COR-L47 (cell line): Measurements from ENCODE around the gene LRRC45.

ENCODE experiments used
- DNase-seq: peaks from one replicate; lab custom pipeline; 2025; lab: John Stamatoyannopoulos, UW

The LRRC45 gene

DNA sequence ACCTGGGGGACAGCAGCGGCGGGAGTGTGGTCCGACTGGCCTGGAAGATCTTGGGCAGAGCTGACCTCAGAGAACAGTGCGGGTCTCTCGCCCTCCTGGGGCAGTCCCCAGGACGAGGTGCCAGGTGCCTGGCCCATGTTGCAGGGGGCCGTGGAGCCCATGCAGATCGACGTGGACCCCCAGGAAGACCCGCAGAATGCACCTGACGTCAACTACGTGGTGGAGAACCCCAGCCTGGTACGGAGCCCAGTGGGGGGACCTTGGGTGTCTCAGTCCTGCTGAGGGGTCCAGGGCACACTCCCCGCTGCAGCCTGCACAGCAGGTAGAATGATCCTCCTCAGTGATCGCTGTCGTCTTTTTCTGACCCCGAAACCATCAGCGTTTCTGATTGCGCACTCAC is 30.0 kb downstream of the LRRC45 start:
- no peak for DNase-seq

DNA sequence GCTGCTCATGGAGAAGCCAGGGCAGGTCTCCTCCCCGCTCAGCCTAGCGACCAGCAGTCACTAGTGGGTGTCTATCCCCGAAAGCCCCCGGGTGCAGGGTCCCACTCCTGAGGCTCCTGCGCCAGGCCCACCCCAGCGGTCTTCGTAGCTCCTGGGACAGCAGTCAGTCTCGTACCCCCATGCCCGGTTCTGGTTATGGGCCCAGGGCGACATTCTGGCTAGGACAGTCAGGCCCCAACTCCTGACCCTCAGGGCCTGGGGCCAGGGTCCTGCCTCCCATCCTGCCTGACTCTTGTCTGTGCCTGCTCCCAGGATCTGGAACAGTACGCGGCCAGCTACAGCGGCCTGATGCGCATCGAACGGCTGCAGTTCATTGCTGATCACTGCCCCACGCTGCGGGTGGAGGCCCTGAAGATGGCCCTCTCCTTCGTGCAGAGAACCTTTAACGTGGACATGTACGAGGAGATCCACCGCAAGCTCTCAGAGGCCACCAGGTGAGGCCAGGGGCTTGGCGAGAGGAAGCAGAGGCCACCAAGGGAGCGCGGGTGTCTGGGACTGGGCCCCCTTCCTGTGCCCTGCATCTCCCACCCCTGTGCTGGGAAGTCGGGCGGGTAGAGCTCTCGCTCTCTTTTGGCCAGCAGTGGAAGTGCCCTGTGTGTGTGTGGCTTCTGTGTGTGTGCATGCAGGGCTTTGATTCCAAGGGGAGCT is 30.6 kb downstream of the LRRC45 start:
- DNase-seq: no peak

DNA sequence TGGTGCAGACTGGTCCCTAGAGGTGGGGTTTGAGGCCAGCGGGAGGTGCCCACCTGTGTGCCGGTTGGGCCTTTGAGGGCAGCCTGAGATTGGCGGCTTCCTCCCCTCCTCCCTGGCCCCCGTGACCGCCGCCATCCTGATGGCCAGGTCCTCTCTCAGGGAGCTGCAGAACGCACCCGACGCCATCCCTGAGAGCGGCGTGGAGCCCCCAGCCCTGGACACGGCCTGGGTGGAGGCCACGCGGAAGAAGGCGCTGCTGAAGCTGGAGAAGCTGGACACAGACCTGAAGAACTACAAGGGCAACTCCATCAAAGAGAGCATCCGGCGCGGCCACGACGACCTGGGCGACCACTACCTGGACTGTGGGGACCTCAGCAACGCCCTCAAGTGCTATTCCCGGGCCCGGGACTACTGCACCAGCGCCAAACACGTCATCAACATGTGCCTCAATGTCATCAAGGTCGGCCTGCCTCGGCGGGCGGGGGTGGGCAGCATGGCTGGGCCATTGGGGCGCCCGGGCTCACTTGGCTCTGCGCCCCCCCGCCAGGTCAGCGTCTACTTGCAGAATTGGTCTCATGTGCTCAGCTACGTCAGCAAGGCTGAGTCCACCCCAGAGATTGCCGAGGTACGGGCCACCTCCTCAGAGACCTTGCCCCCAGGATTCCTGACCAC is 31.4 kb downstream of the LRRC45 start:
- no peak for DNase-seq

DNA sequence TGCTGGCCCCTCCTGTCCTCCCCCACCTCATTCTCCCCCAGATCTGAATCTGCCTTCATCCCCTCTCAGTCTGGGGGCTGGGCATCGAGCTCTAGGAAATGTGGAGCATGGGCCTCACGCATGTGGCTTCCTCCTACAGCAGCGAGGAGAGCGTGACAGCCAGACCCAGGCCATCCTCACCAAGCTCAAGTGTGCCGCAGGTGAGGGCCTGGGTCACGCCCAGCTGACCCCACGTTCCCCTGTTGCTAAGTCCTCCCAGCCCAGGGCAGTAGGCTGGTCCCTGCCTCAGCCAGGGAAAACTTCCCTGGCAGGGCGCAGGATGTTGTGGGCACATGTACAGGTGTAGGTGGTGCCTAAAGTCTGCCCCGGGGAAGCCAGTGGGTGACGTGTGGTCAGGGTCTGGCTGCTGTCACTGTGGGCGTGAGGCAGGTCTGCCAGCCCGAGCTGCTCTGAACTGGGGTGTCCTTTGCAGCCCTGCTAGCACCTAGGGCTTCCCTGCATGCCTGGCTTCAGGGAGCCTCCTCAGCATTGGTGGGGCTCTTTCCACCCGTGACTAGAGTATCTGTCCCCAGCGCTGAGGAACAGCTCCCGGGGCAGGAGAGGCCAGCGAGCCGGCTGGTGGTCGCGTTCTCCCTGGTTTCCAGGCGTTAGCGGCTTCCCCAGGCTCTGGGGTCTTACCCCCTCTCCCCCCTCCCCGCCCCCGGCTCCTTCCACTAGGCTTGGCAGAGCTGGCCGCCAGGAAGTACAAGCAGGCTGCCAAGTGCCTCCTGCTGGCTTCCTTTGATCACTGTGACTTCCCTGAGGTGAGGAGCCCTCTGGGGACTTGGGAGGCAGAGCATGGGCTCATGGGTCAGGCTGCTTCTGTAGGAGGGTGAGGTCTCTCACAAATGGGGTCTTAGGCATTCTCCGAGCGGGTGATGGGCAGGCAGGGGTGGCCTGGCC is 32.2 kb downstream of the LRRC45 start:
- no peak for DNase-seq

DNA sequence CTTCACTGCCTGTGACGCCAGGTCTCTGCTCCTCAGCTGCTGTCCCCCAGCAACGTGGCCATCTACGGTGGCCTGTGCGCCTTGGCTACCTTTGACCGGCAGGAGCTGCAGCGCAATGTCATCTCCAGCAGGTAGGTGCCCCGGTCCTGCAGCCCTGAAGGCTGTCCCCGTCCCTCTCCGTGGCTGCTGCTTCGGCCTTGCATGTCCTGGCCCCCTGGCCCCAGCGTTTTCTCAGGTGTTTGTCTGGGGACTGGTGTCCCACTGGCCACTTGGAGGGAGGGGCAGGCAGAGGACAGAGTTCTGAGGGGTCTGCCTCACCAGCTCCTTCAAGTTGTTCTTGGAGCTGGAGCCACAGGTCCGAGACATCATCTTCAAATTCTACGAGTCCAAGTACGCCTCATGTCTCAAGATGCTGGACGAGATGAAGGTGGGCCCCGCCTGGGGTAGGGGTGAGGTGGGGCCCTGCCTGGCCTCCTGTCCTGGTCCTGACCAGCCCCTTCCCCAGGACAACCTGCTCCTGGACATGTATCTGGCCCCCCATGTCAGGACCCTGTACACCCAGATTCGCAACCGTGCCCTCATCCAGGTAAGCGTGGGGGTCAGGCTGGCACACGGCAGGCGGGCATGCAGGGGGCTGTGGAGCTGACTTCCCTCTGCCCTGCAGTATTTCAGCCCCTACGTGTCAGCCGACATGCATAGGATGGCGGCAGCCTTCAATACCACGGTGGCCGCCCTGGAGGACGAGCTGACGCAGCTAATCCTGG is 33.0 kb downstream of the LRRC45 start:
- no peak for DNase-seq

DNA sequence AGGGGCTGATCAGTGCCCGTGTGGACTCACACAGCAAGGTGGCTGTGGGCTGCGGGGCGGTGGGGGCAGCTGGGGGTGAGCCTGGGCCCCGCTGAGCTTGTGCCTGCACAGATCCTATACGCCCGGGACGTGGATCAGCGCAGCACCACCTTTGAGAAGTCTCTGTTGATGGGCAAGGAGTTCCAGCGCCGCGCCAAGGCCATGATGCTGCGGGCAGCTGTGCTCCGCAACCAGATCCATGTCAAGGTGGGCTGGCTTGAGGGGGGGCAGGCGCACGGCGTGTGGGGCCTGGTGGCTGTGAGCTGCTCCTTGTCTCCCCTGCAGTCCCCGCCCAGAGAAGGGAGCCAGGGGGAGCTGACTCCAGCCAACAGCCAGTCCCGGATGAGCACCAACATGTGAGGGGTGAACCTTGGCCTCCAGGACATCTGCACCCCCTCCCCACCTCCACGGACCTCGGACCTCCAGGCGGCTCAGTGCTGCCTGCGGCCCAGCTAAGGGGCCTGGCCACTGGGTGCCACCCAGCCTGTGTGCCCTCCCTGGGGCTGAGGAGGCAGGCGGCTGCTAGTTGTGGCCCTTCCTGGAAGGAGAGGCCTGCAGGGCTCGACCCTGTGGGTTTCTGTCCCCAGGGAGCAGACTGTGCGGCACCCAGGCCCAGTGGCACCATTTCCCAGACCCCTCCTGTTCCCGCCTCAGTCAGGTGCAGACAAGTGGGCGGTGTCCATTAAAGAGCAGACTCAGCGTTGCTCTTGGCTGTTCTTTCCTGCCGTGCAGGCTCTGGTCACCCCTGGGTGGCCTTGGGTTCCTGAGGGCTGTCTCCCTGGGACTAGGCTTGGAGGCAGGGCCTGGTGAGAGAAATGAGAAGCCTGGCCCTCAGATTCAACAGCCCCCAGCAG is 33.9 kb downstream of the LRRC45 start:
- no peak for DNase-seq

DNA sequence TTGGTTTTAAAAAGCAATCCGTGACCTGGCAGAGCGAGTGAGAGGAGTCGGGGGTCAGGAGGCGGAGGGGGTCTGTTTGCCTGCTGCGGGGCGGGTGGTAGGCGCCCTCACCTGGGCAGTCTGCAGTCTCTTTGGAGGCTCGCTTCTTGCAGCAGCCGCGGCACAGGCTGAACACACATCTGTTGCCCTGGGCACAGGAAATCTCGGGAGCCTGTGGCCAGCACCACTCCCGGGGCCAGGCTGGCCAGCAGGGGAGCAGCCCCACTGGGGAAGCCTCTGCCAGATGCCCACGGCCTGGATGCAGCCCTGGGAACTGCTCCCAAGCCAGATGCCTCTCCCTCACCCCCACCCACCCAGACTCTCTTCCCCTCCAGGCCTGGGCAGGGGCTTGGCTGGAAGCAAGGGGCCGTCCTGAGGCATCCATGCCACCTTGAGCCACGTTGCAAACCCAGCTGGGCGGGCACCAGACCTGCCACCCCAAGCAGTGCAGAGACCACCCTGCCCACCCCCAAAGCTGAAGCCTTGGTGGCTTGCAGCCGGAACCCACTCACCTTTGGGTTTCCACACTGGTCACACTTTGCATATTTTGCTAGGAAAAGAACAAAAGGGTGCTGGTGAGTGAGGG is 35.2 kb downstream of the LRRC45 start:
- no peak for DNase-seq

DNA sequence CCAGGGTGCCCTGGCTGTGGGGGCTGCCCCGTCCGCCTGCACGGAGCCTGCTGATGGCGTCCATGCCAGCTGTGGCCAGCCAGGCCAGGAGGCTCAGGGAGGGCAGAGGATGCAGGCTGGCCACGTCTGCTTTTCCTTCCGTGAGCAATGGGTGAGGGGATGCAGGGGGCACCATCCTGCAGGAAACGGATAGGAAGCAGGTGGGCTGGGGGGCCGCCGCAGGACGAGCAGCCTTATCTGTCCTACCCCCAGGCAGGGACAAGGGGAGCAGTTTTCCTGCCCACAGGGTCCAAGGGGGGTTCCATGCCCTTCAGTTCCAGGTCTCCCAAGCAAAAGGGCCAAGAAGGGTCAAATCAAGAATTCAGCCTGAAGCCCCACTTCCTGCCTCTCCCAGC is 35.7 kb downstream of the LRRC45 start:
- DNase-seq: no peak

DNA sequence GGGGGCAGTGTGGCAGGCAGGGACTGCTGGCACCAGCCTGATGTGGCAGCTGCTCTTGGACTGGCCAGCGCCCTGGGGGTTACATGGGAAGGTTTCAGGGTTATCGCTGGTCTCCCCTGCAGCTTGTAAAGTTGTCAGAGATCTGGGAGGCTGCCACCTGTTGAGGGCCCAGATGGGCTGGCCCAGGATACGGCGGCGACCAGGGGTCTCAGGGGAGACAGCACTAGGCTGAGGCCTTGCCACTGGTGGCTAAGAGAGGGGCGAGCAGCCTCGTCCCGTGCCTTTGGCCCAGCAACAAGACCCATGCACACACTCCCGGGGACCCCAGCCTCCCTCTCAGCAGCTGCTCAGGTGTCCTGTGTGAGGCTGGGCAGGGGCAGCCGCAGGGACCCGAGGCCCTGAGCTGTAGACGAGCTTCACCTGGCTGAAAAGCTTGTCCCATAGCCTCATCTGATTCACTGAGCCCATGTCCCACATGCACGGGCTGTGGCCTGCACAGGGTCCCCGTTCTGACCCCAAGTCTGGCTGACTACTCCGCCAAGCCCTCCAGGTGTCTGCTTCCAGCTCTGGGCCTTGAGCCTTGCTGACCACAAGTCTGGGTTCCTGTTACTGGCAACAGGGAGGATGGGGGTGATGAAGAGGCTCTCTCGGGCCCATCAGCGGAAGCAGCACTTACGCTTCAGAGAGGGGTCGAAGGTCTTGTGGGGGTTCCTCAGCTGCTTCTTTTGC is 36.3 kb downstream of the LRRC45 start:
- DNase-seq: no peak

DNA sequence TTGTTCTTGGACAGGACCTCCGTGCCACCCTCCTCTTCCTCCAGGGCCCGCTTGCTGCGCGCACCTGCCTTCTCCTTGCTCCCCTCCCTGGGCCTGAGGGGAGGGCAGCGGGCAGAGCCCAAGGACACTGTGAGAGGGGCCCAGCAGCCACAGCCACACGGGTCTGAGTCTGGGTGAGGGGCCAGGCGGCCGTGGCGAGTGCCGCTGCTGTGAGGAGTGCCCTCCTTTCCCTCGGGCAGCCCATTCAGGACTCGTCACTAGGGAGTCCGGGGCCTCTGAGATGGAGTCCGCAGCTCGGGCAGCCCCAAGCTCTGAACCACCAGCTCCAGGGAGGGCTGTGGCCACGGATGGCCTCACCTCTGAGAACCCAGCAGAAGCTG is 36.9 kb downstream of the LRRC45 start:
- no peak for DNase-seq

DNA sequence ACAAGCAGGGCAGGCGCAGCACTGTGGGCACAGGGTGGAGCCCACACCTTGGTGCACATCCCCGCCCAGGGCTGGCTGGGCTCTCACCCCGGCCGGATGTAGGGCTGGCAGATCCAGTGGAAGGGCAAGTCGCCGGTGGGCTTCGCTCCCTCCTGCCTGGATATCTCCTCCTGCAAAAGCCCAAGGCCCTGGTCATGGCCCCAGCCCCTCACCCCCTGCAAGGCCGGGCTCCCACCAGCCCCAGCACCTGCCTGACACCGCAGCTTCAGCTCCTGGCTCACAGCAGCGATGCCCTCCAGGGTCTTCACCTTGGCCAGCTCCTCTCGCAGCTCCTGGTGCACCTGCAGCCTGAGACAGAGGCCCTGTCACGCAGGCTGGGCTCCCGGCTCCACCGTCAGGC is 37.5 kb downstream of the LRRC45 start:
- no peak for DNase-seq

DNA sequence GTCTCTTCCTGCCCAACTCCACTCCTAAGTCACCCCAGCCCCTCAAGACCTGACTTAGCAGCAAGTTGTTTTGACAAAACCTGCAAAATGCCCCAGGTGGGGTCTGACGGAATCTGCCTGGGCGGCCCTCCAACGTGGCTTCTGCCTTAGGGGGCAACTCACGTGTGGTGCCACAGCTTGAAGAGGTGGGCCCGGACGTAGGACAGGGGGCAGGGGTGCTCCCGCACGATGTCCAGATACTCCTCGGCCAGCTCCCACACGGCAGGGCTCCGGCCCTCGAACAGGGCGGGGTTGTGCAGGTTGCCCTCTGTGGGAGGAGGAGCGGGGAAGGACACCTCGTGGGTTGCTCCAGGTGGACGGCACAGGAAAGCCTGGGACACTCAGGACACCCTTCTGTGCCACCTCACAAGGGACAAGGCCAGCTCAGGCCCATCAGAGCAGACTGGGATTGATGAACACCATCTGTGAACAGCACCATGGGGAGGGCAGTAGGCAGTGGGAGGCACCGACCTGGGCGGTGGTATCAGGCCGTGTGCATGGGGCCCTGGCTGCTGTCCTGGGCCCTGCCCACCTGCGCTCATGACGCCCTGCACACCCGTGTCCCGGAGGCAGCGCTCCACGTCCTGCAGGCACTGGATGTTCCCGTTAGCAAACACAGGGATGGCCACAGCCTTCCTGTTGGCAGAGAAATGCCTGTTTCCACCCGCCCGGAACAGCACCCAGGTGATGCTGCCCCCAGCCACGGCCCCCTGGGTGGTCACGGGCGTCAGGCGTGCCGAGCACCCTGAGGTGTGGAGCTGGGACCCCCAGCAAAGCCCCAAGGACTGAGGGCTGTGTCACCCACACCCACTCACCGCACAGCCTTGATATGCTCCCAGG is 38.2 kb downstream of the LRRC45 start:
- DNase-seq: no peak

DNA sequence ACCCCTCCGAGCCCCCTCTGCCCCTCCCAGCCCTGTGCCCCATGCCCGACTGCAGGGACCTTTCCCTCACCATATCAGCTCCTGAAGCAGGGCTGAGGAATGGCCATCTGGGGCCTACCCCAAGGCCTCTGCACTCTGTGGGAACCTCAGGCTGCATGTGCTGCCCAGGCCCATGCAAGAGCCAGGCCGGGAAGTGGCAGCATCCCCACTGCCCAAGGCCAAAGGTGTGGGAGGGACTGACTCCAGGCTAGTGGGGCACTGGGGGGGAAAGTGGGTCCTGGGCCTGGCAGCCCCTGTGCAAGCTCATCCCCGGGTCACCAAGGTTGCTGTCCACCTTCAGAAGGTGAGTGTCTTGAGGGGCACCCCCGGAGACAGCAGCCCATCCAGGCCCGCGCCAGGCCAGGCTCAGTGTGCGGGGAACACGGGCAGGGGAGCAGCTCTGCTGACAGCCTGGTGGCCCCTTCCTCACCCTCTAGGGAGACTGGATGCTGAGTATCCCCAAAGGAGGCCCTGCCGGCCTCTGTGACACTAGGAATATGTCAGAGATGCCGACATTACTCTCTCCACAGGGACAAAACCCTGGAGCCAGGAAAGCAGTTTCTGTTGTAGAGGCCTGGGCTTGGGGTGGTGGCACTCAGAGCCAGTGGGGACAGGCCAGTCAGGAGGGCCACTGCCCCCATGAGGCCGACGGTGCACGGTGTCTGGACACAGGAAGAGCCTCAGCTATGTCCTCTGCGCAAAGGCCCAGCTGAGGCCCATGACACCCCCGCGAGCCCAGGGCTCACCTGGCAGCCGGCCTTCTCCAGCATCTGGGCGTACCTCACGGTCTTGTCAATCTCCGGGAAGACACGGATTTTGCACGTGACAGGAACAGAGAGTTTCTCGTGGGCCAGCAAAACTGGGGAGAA is 39.2 kb downstream of the LRRC45 start:
- no peak for DNase-seq

DNA sequence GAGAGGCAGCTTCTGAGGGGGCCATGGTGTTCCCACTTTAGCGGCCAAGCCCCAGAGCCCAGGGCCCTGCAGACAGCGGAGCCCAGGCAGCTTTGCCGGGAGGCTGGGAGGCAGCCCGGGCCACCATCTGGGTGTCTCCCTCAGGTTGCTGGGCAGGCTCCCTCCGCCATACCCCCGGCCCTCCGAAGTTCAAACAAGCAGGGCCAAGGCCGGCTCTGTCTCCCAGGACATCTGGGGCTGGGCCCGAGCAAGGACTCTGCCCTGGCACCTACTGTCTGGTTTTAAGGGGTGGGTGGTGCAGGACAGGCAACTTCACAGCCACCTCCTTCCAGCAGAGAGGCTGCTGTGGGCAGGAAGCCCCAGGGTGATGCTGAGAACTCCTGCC is 39.9 kb downstream of the LRRC45 start:
- DNase-seq: no peak

DNA sequence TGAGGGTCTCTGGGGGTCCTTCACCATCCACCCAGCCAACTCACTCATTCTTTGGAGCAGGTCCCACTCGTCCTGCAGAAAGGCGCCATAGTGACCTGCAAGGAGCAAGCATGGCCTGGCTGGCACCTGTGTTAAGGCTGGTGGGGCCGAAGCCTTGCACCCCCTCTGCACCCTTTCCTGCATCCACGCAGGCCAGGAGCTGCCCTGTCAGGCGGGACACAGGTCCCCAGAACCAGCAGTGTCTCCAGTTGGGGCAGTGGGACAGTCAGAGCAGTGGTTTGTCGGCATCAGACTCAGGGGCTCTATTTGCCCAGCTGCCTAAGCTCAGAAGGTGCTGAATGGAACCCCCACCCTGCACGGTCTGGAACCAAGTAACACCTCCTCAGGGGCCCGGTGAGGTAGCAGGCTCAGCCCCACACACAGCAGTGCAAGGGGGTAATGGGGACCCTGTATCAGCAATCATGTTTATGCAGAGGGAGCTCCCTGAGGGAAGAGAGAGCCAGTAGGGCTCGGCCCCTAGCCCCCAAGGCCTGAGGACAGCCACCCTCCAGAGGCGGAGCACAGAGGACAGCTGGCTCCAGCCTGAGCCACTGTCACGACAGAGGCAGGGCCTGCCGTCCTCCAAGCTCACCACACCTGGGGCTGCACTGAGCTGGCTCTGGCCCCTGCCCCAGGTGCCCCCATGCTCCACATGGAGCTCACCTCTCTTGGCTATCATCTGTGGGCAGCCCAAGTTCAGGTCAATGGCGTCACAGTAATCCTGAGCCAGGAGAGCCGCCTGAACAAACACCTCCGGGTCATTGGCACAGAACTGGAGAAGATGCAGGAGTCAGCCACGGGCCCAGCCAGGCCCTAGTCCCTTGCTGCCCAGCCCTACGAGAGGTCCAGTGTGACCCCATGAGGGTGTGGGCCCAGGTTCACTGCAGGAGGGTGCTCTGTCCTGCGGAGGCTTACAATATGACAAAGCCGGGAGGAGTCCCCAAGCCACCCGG is 40.6 kb downstream of the LRRC45 start:
- no peak for DNase-seq

DNA sequence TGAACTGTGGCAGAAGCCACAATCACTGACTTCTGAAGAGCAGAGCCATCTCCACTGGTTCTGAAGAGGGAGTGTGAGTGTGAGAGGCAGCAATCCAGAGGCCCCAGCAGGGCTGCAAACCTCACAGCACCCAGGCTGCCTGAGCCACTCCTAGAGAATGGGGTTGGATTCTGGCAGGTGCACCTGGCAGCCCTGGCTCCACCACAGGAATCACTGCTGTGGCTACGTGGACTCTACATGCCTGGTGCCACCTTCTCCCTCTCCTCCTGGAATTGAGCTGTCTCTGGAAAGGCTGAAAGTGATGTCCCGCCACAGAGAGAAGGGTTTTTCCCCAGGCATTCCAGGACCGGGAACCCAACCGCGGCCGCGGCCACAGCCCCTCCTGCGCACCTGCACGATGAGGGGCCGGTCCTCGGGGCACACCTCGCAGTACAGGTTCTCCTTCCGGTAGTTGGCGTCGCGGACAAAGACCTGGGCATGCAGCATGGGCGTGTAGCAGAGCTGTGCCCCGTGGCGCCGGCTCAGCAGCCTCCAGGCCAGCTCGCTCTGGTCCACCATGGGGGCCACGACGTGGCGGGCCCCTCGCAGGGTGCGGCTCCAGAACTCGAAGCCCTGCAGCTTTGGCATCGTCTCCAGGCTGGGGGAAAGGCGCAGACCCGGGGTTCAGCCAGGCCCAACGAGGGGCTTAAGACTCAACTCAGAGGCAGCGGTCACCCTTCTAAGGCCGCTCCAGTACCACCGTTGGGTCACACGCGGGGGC is 41.5 kb downstream of the LRRC45 start:
- peak; percentile 33 for DNase-seq
